Measurements from ENCODE around the gene STK38. TPM values are rescaled to one million over a fixed set of nuclear protein-coding genes. Genes with fewer than 3 reads are reported as not detected.

The STK38 gene
- total and polyA plus RNA-seq, 9 of the 15 experiments (the other 6 are each of a cell fraction or from before 2014, with no cell fraction given) = 5.7 to 28.7 (median 19.5) TPM

GRCh38 chr6:36594029-36594815 is 46.9 kb upstream of the STK38 start, which contains the start of gene SRSF3 (continued):
- 0 out of 2 replicates have a peak, but pooled peaks have one; percentile 3 for TF ChIP-seq GABPA (tag; conservative IDR thresholded peaks at IDR 0.05; ENCODE audit: low read depth)
- TF ChIP-seq BMI1 (IDR thresholded peaks at IDR 0.05; ENCODE audit: low read length) = 0 out of 2 replicates have a peak, but pooled peaks have one; percentile 27
- TF ChIP-seq TAL1 (IDR thresholded peaks at IDR 0.05) = no peak
- peak; percentile 84 for TF ChIP-seq MYC (IDR thresholded peaks at IDR 0.05; ENCODE audit: low read depth, low read length)
- peak; percentile 96; the same call in 1 of the 2 replicates for TF ChIP-seq MYC (CRISPR knock-in tag; IDR thresholded peaks at IDR 0.05; ENCODE audit: borderline replicate concordance, low read depth)
- TF ChIP-seq HDAC1 (IDR thresholded peaks at IDR 0.05) = peak; percentile 54 to 77; a peak in 3 of 4 replicates
- peak; percentile 96 for TF ChIP-seq OTX1 (CRISPR knock-in tag; IDR thresholded peaks at IDR 0.05)
- no peak for TF ChIP-seq ARID3B (CRISPR knock-in tag; IDR thresholded peaks at IDR 0.05; ENCODE audit: borderline replicate concordance)
- TF ChIP-seq ETS2 (tag; IDR thresholded peaks at IDR 0.05; ENCODE audit: borderline replicate concordance, poor library complexity, severe bottlenecking) = peak; percentile 75
- TF ChIP-seq POLR2AphosphoS5 (IDR thresholded peaks at IDR 0.05; ENCODE audit: control insufficient read depth, insufficient read depth, low read depth, low read length) = peak; percentile 100
- TF ChIP-seq STAT5A (IDR thresholded peaks at IDR 0.05; ENCODE audit: borderline replicate concordance, low read length) = peak; percentile 51; the same call in 1 of the 2 replicates
- TF ChIP-seq ZEB2 (IDR thresholded peaks at IDR 0.05) = peak; percentile 54
- TF ChIP-seq KHSRP (IDR thresholded peaks at IDR 0.05) = 0 out of 2 replicates have a peak, but pooled peaks have one; percentile 41
- TF ChIP-seq NONO (IDR thresholded peaks at IDR 0.05; ENCODE audit: low read depth in 2 of 2, low read length in 1 of 2) = peak; percentile 76 to 88; a peak in 3 of 4 replicates
- TF ChIP-seq, protein P1, sequence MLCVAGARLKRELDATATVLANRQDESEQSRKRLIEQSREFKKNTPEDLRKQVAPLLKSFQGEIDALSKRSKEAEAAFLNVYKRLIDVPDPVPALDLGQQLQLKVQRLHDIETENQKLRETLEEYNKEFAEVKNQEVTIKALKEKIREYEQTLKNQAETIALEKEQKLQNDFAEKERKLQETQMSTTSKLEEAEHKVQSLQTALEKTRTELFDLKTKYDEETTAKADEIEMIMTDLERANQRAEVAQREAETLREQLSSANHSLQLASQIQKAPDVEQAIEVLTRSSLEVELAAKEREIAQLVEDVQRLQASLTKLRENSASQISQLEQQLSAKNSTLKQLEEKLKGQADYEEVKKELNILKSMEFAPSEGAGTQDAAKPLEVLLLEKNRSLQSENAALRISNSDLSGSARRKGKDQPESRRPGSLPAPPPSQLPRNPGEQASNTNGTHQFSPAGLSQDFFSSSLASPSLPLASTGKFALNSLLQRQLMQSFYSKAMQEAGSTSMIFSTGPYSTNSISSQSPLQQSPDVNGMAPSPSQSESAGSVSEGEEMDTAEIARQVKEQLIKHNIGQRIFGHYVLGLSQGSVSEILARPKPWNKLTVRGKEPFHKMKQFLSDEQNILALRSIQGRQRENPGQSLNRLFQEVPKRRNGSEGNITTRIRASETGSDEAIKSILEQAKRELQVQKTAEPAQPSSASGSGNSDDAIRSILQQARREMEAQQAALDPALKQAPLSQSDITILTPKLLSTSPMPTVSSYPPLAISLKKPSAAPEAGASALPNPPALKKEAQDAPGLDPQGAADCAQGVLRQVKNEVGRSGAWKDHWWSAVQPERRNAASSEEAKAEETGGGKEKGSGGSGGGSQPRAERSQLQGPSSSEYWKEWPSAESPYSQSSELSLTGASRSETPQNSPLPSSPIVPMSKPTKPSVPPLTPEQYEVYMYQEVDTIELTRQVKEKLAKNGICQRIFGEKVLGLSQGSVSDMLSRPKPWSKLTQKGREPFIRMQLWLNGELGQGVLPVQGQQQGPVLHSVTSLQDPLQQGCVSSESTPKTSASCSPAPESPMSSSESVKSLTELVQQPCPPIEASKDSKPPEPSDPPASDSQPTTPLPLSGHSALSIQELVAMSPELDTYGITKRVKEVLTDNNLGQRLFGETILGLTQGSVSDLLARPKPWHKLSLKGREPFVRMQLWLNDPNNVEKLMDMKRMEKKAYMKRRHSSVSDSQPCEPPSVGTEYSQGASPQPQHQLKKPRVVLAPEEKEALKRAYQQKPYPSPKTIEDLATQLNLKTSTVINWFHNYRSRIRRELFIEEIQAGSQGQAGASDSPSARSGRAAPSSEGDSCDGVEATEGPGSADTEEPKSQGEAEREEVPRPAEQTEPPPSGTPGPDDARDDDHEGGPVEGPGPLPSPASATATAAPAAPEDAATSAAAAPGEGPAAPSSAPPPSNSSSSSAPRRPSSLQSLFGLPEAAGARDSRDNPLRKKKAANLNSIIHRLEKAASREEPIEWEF (CRISPR knock-in tag; IDR thresholded peaks at IDR 0.05) = 0 out of 2 replicates have a peak, but pooled peaks have one; percentile 18
- TF ChIP-seq HNRNPK (IDR thresholded peaks at IDR 0.05; ENCODE audit: low read depth, low read length, poor library complexity, severe bottlenecking) = no peak
- TF ChIP-seq HDAC8 (tag; IDR thresholded peaks at IDR 0.05) = no peak
- TF ChIP-seq CHD1 (IDR thresholded peaks at IDR 0.05; ENCODE audit: low read length) = no peak
- TF ChIP-seq NELFE (IDR thresholded peaks at IDR 0.05; ENCODE audit: insufficient read depth, insufficient read length) = peak; percentile 94
- TF ChIP-seq GTF2F1 (IDR thresholded peaks at IDR 0.05; ENCODE audit: low read depth, low read length) = peak; percentile 99
- TF ChIP-seq BRD9 (IDR thresholded peaks at IDR 0.05; ENCODE audit: low read depth, partially characterized antibody) = peak; percentile 97

All from K562 (cell line).